GM18520 (cell line): ENCODE data around the gene C1R.

Source experiments
- ATAC-seq: cut with Tn5 transposase; IDR thresholded peaks from one replicate; pipeline ENCODE4 v1.9.1; 2021; ENCODE audit not compliant: unreplicated experiment

C1R gene

DNA sequence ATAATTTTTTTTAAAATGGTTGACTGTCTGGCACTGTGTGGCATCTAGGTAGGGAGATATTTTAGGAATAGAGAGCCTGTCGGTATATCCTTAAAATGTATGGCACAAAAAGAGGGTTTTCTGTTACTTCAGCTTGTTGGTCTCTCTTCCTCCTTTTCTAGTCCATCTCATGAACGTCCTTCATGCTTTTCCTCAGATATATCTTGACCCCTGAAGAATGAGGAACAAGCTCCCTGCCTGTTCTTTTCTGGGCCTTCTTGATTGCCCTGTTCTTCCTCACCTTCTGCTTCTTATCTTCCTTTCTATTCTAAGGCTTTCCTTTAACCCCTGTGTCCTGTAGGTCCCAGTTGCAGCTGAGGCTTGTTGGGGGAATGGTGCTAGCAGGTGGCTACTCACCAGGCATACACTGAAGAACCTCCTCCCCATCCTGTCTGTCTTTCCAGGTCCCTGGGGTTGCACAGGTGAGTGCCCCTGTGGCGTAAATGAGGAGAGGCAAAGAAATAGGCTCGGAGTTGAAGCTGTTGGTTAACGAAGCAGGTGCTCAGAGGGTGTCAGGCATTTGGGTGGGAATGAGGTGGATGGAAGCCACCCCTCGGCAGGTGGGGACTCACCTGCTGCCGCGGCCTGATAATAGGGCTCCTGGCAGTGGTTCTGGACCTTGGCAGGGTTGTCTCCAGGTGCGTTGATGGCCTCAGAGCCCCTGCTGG is 7.2 kb upstream of the C1R start:
- ATAC-seq = no peak

DNA sequence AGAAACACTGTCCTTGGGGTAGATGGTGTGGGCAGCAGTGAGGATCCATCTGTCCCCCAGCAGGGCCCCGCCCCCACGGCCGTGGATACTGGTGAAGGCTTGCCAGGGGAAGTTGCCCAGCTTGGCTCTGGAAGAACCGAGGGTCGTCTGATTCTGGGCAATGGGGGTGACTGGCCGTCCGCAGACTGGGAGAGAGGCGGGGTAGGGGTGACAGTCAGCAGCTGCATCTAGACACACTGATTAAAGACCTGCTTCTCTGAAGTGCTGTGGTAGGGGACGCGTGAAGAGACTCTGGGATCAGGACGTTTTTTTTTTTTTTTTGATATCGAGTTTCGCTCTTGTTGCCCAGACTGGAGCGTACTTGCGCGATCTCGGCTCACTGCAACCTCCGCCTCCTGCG is 4.7 kb upstream of the C1R start:
- ATAC-seq = no peak

GRCh38 chr12:7096006-7096932 is 4.0 kb upstream of the C1R start:
- ATAC-seq = no peak

- no peak for ATAC-seq
Measured at GRCh38 chr12:7093892-7094291, 1.6 kb upstream of the C1R start.

DNA sequence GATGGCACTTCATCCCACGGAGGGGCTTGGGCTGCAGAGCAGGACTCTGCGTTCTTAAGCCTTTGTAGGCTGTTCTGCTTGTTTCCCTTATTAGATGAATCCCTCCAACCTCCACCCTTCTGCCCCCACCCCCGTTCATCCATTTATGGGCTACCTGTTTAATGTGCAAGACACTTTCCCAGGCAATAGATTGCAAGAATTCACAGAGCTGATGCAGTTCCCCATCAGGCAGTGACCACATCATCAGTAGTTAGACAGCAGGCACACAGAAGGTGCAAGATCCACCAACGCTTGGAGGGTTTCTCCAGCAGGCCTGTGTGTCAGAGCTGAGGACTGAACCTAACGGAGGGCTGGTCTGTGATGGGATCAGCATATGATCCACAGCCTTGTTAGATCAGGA is 1.2 kb upstream of the C1R start:
- no peak for ATAC-seq

- no peak for ATAC-seq
Measured at GRCh38 chr12:7092986-7093460, 778 bp upstream of the C1R start.

DNA sequence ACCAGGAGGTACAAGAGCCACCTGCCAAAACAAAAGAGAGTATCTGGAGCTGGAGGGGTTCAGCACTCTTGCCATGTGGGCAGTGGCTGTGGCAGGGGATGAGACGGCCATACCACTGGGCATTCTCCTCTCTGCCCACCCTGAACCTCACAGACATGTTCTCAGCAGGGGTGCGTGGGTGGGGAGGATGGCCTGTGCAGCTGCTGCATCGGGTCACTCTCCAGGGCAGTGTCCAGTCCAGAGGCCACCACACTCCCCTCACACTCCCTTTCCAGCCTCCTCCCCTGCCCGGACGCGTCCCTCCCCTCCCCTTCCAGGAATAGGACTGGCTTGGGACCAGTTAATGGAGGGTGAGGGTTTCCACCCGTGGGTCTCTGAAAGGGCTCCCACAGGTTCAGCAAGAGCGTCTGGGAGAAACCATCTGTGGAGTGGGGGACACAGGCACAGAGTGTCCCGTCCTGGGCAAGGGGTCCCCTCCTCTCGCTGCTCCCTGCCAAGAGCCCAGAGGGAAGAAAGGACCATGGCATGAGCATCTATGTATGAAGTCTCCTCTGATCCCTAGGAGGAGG is 501 bp downstream of the C1R start:
- no peak for ATAC-seq

DNA sequence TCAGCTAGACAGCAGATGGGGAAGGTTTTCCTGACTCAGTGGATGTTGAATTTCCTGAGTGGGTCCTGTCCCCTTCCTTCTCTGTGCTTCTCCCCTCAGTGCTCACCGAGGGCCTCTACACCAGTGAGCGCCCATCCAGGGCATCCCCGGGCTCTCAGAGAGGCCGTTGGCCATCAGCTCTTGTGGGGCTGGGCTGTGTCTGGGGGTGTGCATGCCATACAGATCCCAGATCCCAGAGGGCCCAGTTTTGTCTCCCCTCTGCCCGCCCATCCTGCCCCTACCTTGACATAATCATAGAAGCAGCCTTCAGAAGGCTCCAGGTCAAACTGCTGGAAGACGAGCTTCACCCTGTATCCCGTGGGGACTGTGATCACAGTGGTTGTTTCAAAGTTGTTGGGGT is 1.1 kb downstream of the C1R start:
- no peak for ATAC-seq

- ATAC-seq = no peak
Measured at GRCh38 chr12:7090222-7090998, 1.8 kb downstream of the C1R start.

DNA sequence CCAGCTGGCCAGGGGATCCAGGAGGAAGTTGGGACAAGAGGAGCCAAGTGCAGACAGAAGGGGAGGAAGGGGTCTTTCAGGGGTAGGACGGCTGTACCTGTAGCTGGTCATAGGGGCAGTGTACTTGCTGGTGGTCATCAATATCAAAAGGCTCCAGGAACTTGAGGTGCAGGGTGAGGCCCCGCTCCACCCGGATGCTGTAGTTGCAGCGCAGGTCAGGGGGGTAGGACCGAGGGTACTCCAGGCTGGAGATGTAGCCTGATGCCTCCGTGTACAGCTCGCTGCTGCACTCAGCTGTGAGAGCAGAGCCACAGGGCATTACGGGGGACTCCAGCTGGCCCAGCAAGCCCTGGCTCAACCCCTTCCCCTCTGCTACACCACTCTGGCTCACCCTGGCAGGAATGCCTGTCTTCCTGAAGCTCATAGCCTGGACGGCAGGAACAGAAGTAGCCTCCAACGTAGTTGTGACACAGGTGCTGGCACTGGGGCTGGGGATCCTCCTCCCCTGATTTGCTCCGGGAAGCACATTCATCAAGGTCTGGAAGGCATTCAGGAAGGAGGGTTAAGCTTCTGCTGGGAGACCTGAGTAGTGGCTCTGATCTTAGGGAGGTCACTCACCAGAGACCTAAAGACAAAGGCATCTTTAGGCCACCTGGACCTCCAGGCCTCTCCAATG is 2.9 kb downstream of the C1R start:
- ATAC-seq = no peak

- ATAC-seq = no peak
Measured at GRCh38 chr12:7083125-7083524, 9.1 kb downstream of the C1R start.

- no peak for ATAC-seq
Measured at GRCh38 chr12:7081037-7081436, 11.2 kb downstream of the C1R start.

DNA sequence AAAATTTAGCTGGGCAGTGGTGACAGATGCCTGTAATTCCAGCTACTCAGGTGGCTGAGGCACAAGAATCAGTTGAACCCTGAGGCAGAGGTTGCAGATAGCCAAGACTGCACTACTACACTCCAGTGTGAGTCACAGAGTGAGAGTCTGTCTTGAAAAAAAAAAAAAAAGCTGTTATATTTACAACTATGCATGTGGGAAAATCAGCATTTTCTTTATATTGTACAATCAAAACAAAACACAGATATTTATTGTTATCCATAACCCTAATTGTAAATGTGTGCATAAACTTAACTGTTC is 12.5 kb downstream of the C1R start:
- ATAC-seq = no peak

GRCh38 chr12:7078163-7078562 is 14.1 kb downstream of the C1R start:
- ATAC-seq = no peak

- ATAC-seq = no peak
Measured at GRCh38 chr12:7076493-7076892, 15.8 kb downstream of the C1R start.

- no peak for ATAC-seq
Measured at GRCh38 chr12:7075939-7076338, 16.3 kb downstream of the C1R start.

- no peak for ATAC-seq
Measured at GRCh38 chr12:7075518-7075917, 16.7 kb downstream of the C1R start.

GRCh38 chr12:7073946-7074345 is 18.3 kb downstream of the C1R start:
- no peak for ATAC-seq

GRCh38 chr12:7072554-7072953 is 19.7 kb downstream of the C1R start:
- ATAC-seq = no peak

DNA sequence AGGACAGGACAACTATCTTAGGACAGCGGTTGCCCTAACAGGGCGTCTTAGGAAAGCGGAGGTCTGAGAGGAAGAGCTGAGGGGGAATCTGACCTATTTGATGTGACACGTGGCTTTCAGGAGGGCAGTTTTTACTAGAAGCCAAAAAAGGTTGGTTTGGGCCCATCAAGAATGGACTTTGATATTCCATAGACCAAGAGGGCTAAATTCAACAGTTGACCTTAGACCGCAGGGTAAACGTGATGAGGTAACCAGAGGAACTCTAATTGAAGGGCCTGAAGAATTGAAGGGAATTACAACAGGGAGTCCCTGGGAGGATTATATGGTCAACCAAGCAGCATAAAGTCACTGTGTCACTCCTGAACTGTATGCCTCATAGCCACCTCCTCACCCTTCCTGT is 20.2 kb downstream of the C1R start:
- no peak for ATAC-seq

GRCh38 chr12:7069386-7069785 is 22.9 kb downstream of the C1R start:
- no peak for ATAC-seq
